ENCODE measurements around the gene TSPEAR. TPM values are rescaled to one million over a fixed set of nuclear protein-coding genes. Genes with fewer than 3 reads are reported as not detected.
"Not testable (repeated sequence)": the region's sequence is repeated elsewhere in the genome, so short reads cannot be mapped to it uniquely, and the experiment has no call there.

Gene TSPEAR
- total RNA-seq, 2 experiments from 2014 or later = not detected

GRCh38 chr21:44575307-44576024 lies 135.9 kb downstream of the TSPEAR start:
- no peak for TF ChIP-seq CTCF (IDR thresholded peaks at IDR 0.05)
- Mint-ChIP-seq H3K36me3 (ENCODE audit: low read depth) (no peaks in the 10 kb centered on the region), H3K27me3 (peaks cover 5% of the 10 kb centered on the region), H3K27ac (no peak overlapping the region), H3K4me1 (ENCODE audit: low read depth) (peaks cover 4% of the 10 kb centered on the region), H3K4me3 (no peak overlapping the region), H3K9me3 (peaks cover 11% of the 10 kb centered on the region)
- peaks cover 8 to 42% of the 10 kb centered on the region in 2 experiments for H3K9me3 ChIP-seq (ENCODE audit: control insufficient read depth in 1 of 2, insufficient read depth in 1 of 2, low read length in 2 of 2)
- ChIA-PET CTCF (no interaction called here), POLR2A (no interaction called here)
- H3K27ac ChIP-seq (ENCODE audit: low read depth in 1 of 2, low read length in 2 of 2) = no peak overlapping the region
- ATAC-seq (ENCODE audit: poor library complexity) = no peak
- no peak for DNase-seq
- intact Hi-C loops (cut with DNase I, micrococcal nuclease) = no loop called here
- peaks cover 2% of the 10 kb centered on the region for H3K4me1 ChIP-seq (ENCODE audit: insufficient read depth, low read length)
- no peaks in the 10 kb centered on the region for H3K36me3 ChIP-seq (ENCODE audit: insufficient read depth, low read length)
- no peak overlapping the region for H3K4me3 ChIP-seq (ENCODE audit: low read length)
- no peaks in the 10 kb centered on the region for H3K27me3 ChIP-seq (ENCODE audit: control insufficient read depth in 1 of 2, insufficient read depth in 2 of 2, low read length in 2 of 2)

- TF ChIP-seq CTCF (IDR thresholded peaks at IDR 0.05) = no peak
- ATAC-seq (ENCODE audit: poor library complexity) (no peak), DNase-seq (no peak)
- no peaks in the 10 kb centered on the region for H3K36me3 ChIP-seq (ENCODE audit: insufficient read depth, low read length)
- H3K27ac Mint-ChIP-seq = no peak overlapping the region
- peaks cover 8 to 35% of the 10 kb centered on the region in 2 experiments for H3K9me3 ChIP-seq (ENCODE audit: control insufficient read depth in 1 of 2, insufficient read depth in 1 of 2, low read length in 2 of 2)
- peaks cover 2% of the 10 kb centered on the region for H3K4me1 ChIP-seq (ENCODE audit: insufficient read depth, low read length)
- no peaks in the 10 kb centered on the region for H3K36me3 Mint-ChIP-seq (ENCODE audit: low read depth)
- peaks cover 4% of the 10 kb centered on the region for H3K4me1 Mint-ChIP-seq (ENCODE audit: low read depth)
- intact Hi-C loops (cut with DNase I, micrococcal nuclease) = no loop called here
- H3K27me3 Mint-ChIP-seq = peaks cover 5% of the 10 kb centered on the region
- no peak overlapping the region for H3K4me3 ChIP-seq (ENCODE audit: low read length)
- no peak overlapping the region for H3K4me3 Mint-ChIP-seq
- ChIA-PET POLR2A (no interaction called here), CTCF (no interaction called here)
- H3K9me3 Mint-ChIP-seq = peaks cover 11% of the 10 kb centered on the region
- H3K27ac ChIP-seq (ENCODE audit: low read depth in 1 of 2, low read length in 2 of 2) = no peak overlapping the region
- H3K27me3 ChIP-seq (ENCODE audit: control insufficient read depth in 1 of 2, insufficient read depth in 2 of 2, low read length in 2 of 2) = no peaks in the 10 kb centered on the region
These were observed 136.7 kb downstream of the TSPEAR start for GRCh38 chr21:44574457-44575306.

DNA sequence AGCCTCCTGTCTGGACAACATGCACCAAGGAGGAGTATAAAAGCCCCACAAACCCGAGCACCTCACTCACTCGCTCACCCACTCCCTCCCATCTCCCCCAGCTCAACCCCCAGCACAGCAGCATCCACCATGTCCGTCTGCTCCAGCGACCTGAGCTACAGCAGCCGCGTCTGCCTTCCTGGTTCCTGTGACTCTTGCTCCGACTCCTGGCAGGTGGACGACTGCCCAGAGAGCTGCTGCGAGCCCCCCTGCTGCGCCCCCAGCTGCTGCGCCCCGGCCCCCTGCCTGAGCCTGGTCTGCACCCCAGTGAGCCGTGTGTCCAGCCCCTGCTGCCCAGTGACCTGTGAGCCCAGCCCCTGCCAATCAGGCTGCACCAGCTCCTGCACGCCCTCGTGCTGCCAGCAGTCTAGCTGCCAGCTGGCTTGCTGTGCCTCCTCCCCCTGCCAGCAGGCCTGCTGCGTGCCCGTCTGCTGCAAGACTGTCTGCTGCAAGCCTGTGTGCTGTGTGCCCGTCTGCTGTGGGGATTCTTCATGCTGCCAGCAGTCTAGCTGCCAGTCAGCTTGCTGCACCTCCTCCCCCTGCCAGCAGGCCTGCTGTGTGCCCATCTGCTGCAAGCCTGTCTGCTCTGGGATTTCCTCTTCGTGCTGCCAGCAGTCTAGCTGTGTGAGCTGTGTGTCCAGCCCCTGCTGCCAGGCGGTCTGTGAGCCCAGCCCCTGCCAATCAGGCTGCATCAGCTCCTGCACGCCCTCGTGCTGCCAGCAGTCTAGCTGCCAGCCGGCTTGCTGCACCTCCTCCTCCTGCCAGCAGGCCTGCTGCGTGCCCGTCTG lies 137.5 kb downstream of the TSPEAR start, which contains the start of gene KRTAP10-4:
KRTAP10-4 (plus strand) TSS at position 100 of the 827 bp plus-strand sequence; CDS start at position 130, 30 bp downstream.
- CTCF ChIA-PET; H3K4me1 Mint-ChIP-seq (ENCODE audit: low read depth); H3K27me3 ChIP-seq (ENCODE audit: control insufficient read depth in 1 of 2, insufficient read depth in 2 of 2, low read length in 2 of 2); H3K4me1 ChIP-seq (ENCODE audit: insufficient read depth, low read length); H3K4me3 Mint-ChIP-seq; H3K27me3 Mint-ChIP-seq; intact Hi-C loops (cut with DNase I, micrococcal nuclease); H3K27ac Mint-ChIP-seq; H3K36me3 Mint-ChIP-seq (ENCODE audit: low read depth); H3K4me3 ChIP-seq (ENCODE audit: low read length); DNase-seq; ATAC-seq (ENCODE audit: poor library complexity); H3K27ac ChIP-seq (ENCODE audit: low read depth in 1 of 2, low read length in 2 of 2); H3K36me3 ChIP-seq (ENCODE audit: insufficient read depth, low read length); POLR2A ChIA-PET: not testable (repeated sequence)
- peaks cover 8 to 27% of the 10 kb centered on the region in 2 experiments for H3K9me3 ChIP-seq (ENCODE audit: control insufficient read depth in 1 of 2, insufficient read depth in 1 of 2, low read length in 2 of 2)
- H3K9me3 Mint-ChIP-seq = peaks cover 11% of the 10 kb centered on the region
